Ovary (tissue), 3 donors: Measurements from ENCODE around the gene LYPD4.

Source experiments
- CTCF ChIP-seq, 3 donors: fragments of 450-650 bp in 2 of 3; fragments of 200-600 bp in 1 of 3; IDR thresholded peaks; one replicate each; pipeline versions ENCODE4 v1.5.1 to v1.8.0; 2016 to 2022; ENCODE audit warnings: antibody characterized with exemption in 3 of 3, mild to moderate bottlenecking in 1 of 3
- EP300 ChIP-seq: sonication (generic); formaldehyde crosslinking; IDR thresholded peaks from one replicate; pipeline ENCODE4 v1.6.1; 2017; ENCODE audit warnings: antibody characterized with exemption
- donor health status: DM: no; HTN: no; CAD: no.

GRCh38 chr19:41879670-41880328 lies 35.3 kb upstream of the LYPD4 start:
- TF ChIP-seq EP300 (no peak), CTCF (IDR thresholded peaks at IDR 0.05) (no peak)
